NCI-H146 (cell line): ENCODE data around the gene CALHM3.

Experiments
- DNase-seq: peaks from one replicate; lab custom pipeline; 2025; lab: John Stamatoyannopoulos, UW

Gene CALHM3

DNA sequence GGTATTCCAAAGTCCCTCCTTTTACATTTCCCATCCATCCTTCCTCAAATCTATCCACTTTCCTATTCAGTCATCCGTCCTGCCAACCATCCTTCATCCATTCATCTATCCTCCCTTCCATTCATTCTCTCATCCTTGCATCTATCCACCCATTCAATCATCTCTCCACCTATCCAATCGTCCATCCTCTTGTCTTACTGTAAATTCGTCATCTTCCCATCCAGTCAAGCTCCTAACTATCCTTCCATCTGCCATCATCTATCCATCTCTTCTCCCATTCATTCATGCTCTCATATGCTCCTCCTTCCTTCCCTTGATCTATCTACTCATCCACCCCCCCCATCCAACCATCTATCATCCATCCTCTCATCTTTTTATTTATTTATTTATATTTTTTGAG lies 5.0 kb downstream of the CALHM3 start:
- DNase-seq, result no peak

DNA sequence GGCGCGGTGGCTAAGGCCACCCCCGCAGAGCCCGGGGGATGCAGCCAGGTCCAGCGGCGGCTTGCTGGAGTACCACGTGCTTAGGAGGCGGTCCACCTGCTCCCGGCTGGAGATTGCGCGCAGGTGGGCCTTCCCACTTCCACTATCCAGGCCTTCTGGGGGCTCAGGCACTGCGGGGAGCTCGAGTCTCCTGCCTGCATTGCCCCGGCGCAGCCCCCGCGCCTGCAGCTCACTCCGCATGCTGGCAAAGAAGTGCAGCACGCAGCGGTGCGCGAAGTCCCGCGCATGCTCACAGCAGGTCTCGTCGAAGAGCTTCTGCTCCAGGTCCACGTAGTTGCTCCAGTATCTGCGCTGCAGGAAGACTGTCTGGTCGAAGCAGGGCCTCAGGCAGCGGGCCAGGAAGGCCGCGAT lies 5.8 kb downstream of the CALHM3 start:
- DNase-seq, result no peak

DNA sequence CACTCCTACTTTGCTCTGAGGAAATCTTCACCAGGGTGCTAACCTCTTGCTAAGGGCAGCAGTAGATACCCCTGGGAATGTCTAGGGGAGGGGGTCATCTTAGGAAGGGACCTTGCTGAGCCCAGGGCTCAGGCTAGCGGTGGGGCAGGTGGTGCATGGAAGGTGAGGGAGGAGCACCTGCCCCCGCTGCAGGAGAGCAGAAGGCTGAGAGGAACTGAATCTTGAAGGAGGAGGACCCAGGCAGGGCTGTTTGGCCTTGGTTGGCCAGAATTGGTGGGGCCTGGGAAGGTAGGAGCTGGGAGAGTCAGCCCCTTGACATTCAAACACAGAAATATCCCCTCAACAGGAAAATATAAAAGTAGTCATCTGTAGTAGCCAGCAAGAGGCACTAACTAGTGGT lies 7.0 kb downstream of the CALHM3 start:
- DNase-seq, result no peak

DNA sequence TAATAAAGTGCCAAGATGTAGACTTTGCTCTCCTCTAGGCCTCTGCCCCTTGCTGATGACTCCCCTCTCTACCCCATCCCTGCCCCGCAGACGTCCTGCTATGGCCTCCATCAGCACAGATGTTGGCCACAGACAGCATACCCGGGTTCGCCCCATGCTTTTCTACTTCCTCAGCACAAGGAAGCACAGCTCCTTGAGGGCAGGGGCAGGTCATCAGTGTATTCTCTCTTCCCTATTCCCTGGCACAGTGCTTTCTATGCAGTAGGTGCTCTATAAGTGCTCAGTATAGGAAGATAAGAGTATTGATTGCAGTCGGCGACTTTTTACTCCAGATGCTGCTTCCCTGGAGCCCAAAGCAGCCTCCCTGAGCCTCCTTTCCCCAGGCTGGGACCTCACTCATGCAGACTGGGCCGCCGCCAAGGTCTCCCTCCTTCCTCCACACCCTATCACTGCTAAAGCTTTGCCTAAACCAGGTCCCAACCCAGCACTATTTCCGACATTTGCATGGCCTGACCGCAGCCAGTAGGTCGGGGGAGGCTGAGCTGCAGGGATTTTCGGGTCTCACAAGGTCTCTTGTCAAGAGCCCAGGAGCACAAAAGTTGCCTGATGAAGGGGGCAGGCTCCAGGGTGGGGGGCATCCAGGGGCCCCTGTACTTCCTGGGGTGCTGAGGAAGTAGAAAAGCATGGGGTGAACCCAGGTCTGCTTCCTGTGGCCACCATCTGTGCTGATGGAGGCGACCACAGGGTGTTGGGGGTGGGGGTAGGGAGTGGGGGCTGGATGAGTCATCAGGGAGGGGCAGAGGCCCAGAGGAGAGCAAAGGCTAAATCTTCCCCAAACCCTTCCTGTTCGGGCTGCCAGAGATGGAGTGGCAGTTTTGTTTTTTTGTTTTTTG lies 8.0 kb downstream of the CALHM3 start:
- no peak for DNase-seq

DNA sequence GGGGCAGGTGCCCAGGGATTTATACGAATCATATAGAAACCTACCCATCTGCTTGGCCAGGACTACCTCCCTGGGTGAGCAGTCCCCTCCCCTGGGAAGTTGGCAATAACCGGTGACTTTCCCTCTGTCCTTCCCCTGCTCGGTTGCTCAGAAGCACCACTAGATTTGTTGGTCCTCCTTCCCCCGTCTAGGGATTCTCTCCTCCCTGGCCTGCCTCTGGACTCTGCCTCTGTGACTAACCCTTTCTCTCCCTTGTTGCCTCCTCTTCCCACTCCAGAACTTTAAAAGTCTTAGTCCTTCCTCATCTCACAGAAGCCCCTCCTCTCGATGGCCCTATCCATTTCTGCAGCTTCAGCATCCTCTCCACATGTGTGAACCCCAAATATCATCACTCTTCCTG lies 9.8 kb downstream of the CALHM3 start:
- DNase-seq, result no peak

DNA sequence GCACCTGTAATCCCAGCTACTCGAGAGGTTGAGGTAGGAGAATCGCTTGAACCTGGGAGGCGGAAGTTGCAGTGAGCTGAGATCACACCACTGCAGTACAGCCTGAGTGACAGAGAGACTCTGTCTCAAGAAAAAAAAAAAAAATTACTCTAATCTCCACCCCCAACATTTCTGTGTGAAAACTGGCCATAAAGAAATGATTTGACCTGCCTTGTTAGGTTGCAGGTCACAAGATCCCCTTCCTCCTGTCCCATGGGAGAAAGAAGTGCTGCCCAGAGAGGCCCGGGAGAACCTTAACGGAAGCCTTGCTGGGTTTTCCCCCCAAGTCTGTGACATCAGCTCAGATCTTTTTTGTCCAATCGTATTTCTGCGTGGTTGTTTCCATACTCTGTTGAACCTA lies 11.6 kb downstream of the CALHM3 start:
- DNase-seq, result no peak

DNA sequence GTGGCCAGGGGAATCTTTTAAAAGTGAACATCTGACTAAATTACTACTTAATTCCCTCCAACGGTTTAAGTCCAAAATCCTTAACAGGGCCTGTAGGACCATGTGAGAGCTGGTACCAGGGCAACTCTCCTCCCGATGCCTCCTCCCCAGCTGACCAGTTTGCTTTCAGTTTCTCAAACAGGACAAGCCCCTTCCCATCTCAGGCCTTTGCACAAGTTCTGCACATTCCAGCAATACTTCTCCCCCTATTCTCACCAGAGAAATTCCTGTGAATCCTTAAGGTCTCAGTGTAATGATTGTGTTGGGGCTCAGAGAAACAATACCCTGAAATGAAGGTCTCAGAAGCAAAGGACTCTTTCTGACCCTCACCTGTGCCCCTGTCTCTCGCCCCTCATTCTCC lies 12.3 kb downstream of the CALHM3 start:
- DNase-seq, result no peak

DNA sequence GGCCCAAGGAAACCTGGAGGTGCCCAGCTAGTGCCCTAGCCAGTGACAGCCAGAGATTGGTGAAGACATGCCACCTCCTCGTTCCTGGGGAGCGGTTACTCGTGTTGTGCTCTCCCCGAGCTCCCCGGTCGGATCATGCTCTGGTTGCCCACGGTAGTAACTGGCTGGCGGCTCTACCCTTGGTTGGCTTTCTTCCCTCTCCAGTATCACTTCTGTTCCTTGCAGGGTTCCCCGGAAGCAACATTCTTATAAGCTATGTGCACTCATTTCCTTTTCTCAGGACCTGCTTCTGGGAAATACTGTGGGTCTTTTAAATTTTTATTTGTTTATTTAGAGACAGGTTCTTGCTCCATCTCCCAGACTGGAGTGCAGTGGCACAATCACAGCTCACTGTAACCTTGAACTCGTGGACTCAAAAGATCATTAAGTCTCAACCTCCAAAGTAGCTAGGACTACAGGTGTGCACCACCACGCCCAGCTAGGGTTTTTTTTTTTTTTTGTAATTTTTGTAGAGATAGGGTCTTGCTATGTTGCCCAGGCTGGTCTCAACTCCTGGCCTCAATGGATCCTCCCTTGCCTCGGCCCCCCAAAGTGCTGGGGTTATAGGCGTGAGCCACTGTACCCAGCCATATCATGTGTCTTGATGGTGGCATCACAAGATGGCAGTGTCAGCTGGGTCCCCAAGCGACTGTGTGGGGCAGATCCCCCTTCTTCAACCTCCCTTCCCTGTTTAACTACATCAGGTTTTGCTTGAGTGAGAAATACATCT lies 13.4 kb downstream of the CALHM3 start:
- DNase-seq, result no peak

DNA sequence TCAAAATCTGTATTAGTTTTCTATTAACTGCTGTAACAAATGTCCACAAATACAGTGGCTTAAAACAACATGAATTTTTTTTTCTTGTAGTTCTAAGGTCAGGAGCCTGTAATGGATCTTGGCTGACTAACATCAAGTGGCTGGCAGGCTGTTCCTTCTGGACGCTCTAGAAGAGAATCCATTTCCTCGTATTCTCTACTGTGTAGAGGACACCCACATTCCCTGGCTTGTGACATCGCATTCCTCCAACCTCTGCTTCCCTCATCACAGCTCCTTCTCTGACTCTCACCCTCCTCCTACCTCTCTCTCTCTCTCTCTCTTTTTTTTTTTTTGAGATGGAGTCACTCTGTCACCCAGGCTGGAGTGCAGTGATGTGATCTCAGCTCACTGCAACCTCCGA lies 15.5 kb downstream of the CALHM3 start:
- no peak for DNase-seq

DNA sequence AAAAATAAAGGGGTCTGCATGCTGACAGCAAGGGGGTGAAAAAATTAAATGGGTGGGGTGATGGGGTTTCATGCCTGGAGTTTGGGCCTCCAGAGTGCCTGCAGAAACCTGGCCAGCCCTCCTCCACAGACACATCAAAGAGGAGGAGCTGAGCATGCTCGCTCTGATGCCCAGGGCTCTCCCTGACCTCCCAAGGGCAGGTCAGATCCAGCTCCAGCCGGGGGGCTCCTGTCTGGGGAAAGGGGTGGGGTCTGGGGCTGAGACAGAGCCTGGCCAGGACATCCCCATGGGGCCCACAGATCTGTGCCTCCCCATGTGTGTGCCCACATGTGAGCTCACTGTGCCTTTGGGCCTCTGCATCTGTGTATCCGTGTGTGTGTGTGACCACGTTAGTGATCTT lies 19.4 kb downstream of the CALHM3 start:
- DNase-seq, result no peak

DNA sequence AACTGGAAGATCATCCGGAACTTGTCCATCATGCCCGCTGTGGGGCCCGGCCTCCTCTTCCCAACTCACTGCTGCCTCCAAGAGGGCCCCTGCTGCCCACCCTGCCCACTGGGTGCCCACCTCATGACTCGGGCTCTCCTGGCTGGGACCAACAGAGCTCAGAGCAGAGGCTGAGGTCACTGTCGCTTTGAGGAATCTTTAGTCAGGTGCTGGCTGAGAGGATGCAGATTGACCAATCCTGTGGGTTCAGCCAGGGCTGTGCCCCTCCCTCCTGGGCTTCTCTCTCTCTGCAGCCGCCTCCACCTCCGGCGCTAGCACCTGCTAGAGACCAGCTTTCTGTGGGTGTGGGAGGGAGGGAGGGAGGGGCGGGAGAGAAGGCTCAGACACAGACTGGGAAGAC lies 20.3 kb downstream of the CALHM3 start, which contains the start of gene CALHM1:
TSS of gene CALHM1 (minus strand) at position 181 of the 400 bp plus-strand sequence. CDS start at position 32, 149 bp downstream.
- DNase-seq, result peak; percentile 85

DNA sequence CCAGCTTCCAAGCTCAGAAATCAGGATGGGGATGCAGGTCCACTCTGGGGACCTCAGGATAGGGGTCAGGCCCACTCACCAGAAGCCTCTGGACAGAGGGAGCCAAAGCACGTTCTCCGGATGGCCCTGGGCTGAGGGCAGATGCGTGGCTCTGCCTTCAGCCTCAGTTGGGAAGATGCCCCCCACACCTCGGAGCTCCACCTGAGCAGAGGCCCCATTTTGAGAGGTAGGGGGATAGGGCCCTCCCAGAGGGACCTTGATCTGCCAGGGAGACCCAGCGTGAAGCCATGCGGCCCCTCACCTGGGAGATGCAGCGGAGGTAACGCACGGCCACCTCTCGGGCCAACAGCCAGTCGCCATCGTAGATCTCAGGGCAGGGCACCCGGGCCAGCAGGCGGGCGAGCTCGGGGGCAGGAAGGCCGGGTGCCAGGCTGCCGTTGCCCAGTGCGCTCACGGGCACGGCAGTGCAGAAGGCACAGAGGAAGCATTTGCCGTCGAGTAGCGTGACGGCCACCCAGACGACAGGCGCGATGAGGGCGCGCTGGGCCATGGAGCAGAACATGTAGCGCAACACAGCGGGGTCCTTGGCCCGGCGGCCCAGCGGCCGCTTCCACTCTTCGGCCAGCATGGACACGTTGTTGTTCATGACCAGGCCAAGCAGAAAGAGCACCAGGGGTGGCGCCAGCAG lies 21.0 kb downstream of the CALHM3 start:
- DNase-seq, result no peak

DNA sequence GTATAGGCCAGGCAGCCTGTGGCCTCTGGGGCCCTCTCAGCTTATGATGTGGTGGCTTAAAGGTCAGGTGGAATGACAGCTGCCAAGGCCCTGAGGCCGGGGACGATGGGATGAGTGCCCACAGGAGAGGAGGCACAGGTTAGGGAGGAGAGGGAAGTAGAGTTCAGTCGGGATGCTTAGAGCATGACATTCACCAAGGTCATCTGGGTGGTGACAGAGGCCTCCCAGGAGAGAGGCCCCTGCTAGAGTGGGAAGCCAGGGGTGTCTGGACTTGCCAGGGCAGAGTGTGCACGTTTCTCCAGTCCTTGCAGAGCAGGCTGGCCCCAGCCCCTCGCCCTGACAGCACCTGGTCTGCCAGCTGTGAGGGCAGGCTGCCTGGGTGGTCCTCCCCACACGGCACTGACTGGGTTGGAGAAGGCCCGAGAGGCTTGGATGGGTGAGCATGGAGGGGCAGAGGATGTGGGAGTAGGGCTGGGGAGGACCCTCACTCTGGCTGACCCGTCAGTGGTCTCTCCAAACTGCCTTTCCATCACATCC lies 21.8 kb downstream of the CALHM3 start:
- no peak for DNase-seq

DNA sequence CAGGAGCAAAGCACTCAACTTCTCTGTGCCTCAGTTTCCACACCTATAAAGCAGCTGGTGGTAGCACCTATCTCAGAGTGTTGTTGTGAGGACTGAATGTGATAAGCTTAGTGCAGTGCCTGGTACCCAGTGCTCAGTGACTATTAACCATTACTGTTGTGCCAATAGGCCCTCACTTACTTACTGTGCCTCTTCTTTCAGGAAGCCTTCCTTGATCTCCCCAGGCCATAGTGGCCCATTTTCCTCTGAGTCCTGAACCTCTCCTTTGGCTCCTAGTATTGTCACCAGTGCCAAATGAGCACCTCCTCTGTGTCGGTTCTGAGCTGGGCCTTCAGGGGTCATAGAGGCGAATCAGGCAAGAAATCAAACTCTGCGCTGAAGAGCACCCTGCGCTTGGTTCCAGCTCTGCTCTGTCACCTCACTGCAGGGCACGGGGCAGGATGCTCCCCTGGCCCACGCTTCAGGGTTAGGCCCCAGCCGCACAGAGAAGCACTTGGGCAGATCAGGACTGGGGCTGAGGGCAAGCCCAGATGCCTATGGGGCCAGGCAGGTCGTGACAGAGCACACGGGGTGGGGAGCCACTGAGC lies 22.9 kb downstream of the CALHM3 start:
- no peak for DNase-seq

DNA sequence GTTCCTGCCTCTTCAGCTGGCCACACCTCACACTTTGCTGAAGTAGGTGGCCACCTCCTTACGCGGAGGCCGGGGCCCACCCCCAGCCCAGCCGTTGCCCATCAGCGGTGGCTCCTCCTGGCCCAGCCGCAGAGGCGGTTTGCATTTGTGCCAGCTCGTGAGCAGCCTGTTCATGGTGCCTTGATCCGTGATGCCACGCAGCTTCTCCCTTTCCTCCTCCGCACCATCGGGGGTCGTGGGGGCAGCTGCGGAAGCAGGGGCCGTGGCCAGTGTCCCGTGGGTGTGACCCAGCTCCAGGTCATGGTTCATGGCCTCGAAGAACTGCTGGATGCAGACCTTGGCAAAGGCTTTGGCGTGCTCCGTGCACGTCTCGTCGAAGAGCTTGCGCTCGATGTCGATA lies 23.8 kb downstream of the CALHM3 start:
- no peak for DNase-seq

DNA sequence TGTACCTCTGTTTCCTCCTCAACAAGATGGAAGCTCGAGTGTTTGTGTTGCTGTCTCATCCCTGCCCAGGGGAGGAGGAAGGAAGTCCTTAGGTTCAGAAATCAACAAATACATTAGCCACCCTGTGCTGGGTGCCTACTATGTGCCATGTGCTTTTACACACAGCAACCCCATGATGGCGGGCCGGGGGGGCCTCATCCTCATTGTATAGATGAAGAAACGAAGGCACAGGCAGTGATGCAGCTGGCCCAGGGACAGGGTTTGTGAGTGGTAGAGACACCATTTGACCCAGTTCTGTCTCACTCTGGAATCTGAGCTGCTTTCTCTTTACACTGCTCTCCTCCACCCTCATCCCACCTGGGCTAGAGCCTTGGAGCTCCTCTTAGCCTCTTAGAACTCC lies 25.0 kb downstream of the CALHM3 start:
- DNase-seq, result no peak

DNA sequence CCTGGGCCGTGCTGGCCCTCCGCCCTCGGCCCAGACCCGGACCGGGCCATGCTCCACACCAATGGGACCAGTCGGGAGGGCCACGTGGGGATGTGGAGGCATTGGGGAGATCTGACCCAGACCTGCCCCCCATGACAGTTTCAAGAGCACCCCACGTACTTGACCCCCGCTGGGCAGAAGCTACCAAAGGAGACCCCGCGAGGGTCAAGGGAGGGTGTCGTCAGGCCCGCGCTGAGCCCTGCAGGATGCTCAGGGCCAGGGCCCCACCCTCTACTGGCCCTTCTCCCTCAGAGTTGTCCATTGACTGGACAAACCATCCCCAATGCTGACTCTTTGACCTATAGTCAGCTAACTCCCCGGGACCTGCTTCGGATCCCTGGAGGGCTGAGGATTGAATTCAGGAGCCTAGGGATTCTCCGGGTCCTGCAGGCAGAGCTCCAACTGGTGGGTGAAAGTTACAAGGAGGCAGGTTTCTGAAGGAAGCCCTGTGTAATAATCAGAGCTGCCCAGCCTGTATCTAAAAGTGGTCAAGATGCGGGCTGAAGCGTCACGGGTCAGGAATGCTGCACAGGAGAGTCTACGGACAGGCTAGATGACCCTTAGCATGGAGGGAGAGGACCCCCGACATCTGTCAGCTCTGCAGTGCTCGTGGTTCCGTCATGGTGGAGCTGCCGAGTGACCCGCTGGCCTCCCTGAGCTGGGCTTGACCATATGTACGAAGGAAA lies 26.4 kb downstream of the CALHM3 start:
- no peak for DNase-seq

DNA sequence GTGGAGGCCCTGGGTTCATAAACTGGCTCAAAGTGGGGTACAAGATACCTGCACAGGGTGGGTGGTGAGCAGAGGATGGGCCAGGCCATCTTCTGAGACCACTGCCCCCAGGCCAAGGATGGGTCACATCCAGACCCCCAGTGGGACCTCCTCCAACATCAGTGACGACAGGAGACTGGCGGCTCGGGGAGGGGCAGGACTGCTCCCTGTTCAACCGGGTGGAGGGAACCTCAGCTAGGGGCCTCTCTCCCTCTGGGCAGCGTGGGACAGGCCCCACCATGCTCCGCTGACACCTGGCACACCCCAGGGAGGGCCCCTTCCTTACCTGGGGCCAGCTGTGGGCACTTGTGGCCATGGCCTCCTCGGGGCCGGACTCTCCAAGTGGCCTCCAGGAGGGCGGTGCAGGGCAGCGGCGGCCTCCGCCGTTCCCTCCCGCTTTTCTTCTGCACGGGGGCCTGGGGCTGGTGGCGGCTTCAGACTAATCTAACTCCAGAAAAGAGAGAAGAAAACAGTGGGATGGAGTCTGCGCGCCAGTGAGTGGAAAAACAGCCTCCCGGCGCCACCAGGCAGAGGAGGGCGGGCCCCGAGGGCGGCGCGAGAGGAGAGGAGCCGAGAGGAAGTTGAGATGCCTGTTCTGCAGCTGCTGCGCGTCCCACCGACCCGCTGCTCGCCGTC lies 27.1 kb downstream of the CALHM3 start, which contains the start of gene CALHM2:
TSS of gene CALHM2 (minus strand) at position 540 of the 675 bp plus-strand sequence. CDS start 2,429 bp downstream, outside the sequence.
- peak; percentile 68 for DNase-seq

DNA sequence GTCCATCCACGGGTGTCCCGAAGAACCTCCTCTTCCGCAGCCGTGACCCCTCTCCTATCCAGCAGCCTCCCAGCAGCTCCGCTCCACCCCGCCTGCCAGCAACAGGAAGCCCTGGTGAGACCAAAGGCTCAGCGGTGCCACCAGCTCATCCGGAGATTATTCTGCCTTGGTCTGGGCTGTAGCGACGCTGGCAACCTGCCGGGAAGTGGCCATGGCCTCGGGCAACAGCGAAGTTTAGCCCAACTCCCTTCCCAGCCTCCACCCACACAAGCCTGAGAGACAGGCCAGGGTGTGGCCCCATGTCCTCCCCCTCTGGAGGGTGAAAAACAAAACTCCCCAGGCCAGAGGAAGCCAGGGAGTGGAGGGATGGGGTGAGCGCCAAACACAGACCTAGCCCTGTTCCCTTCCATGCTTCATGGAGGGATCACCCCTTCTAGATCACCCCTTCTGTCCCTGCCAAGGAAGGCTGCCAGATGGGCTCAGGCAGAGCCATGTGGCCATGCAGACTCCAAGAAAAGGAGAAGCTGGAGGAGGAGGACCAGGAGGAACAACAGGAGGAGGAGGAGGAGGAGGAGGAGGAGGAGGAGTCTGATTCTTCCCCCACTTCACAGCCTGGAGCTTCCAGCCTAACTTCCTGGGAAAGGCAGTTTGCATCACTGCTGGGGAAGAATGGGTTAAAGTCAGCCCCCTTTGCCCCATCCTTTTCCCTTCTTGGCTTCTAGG lies 27.8 kb downstream of the CALHM3 start:
- DNase-seq, result peak; percentile 31

DNA sequence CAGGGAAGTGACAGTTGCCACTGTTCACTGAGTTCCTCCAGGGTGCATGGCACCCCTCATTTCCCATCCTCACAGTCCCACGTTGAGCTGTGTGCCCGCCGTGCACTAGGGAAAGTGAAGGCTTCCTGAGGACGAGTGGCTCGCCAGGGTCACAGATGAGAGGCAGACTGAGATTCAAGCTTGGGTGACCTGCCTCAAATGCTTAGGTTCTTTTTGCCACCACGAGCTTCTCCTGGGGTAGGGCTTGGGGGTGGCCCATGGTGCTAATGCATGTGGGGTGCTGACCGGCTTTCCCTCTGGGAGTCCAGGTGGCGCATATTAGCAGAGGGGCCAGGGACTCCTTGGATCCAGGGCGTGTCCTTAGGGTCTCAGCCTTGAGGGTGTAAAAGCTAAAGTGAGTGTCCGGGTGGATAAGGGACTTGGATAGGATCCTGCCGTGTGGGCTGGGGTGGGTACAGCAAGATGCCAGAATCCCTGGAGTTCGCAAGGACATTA lies 28.8 kb downstream of the CALHM3 start:
- no peak for DNase-seq
